B cell (primary cell): ENCODE data around the gene ALPK3.

Experiments used
- CTCF ChIP-seq: fragments of 200-600 bp; IDR thresholded peaks from one replicate; pipeline ENCODE4 v1.8.0; 2022; ENCODE audit warnings: antibody characterized with exemption, mild to moderate bottlenecking
- EZH2 ChIP-seq: IDR thresholded peaks from 2 replicates; pipeline ENCODE4 v1.6.1; 2012; ENCODE audit warnings: borderline replicate concordance, low read depth, mild to moderate bottlenecking, moderate library complexity, low read length; ENCODE audit not compliant: insufficient read depth, poor library complexity, severe bottlenecking

- TF ChIP-seq CTCF: no peak
- TF ChIP-seq EZH2: no peak
Measured at GRCh38 chr15:84817466-84818081, 418 bp downstream of the ALPK3 start.
